PC-3 (cell line): ENCODE measurements around the gene MTHFR. TPM values are rescaled to one million over a fixed set of nuclear protein-coding genes. Genes with fewer than 3 reads are reported as not detected.

Source experiments
- ATAC-seq: fragments of 200-7000 bp; cut with Tn5 transposase; 2 replicates; pipeline ENCODE4 v1.9.1; 2020; ENCODE audit warnings: mild to moderate bottlenecking, moderate library complexity
- BruUV-seq: library from RNA; stranded (reverse); fragments of 400-500 nt; replicated peaks from 2 replicates; lab custom pipeline; 2021; lab: Mats Ljungman, UMichigan
- CTCF ChIA-PET: fragments of 300-600 bp; sonication (Branson Sonifier 250); formaldehyde crosslinking; loops from one replicate; lab custom pipeline; 2022; ENCODE audit warnings: antibody characterized with exemption; lab: Charles Lee
- POLR2A ChIA-PET: fragments of 300-600 bp; sonication (Branson Sonifier 250); formaldehyde crosslinking; loops from one replicate; lab custom pipeline; 2022; ENCODE audit warnings: antibody characterized with exemption; ENCODE audit not compliant: unreplicated experiment; lab: Charles Lee
- DNase-seq: peaks from one replicate; pipeline ENCODE4 v3.0.0-alpha.2; 2015
- H2AFZ ChIP-seq: fragments of 300-600 bp; sonication (generic); 2 replicates; pipeline ENCODE4 v1.6.0; 2016; ENCODE audit warnings: antibody characterized with exemption, low read length
- H3F3A ChIP-seq: fragments of 300-600 bp; sonication (generic); one replicate; pipeline ENCODE4 v1.6.0; 2017; ENCODE audit warnings: antibody characterized with exemption, low read length, control low read depth, mild to moderate bottlenecking; ENCODE audit not compliant: unreplicated experiment
- H3K27ac ChIP-seq: fragments of 300-600 bp; sonication (generic); 2 replicates; pipeline ENCODE4 v1.5.1; 2016; ENCODE audit warnings: mild to moderate bottlenecking, low read length
- H3K27me3 ChIP-seq: fragments of 300-600 bp; sonication (generic); 2 replicates; pipeline ENCODE4 v1.6.1; 2016; ENCODE audit warnings: low read length, mixed read lengths
- H3K36me3 ChIP-seq: fragments of 300-600 bp; sonication (generic); 2 replicates; pipeline ENCODE4 v1.6.1; 2016; ENCODE audit warnings: low read depth, mixed run types, low read length, mixed read lengths
- H3K4me1 ChIP-seq: fragments of 300-600 bp; sonication (generic); 2 replicates; pipeline ENCODE4 v1.5.1; 2016; ENCODE audit warnings: low read length; ENCODE audit not compliant: insufficient read depth
- H3K4me2 ChIP-seq: fragments of 300-600 bp; sonication (generic); 2 replicates; pipeline ENCODE4 v1.6.0; 2016; ENCODE audit warnings: low read length
- H3K4me3 ChIP-seq: fragments of 300-600 bp; sonication (generic); 2 replicates; pipeline ENCODE4 v1.5.1; 2016; ENCODE audit warnings: mild to moderate bottlenecking, low read length, mixed read lengths
- H3K79me2 ChIP-seq: fragments of 300-600 bp; sonication (generic); 2 replicates; pipeline ENCODE4 v1.6.1; 2017; ENCODE audit warnings: low read length, mixed read lengths
- H3K9ac ChIP-seq: fragments of 300-600 bp; sonication (generic); 2 replicates; pipeline ENCODE4 v1.6.0; 2016; ENCODE audit warnings: mild to moderate bottlenecking, low read length
- H3K9me2 ChIP-seq: fragments of 300-600 bp; sonication (generic); replicated peaks from 2 replicates; pipeline ENCODE4 v1.6.1; 2016; ENCODE audit warnings: mixed run types, low read length, mixed read lengths
- H3K9me3 ChIP-seq: fragments of 300-600 bp; sonication (generic); 2 replicates; pipeline ENCODE4 v1.6.1; 2016; ENCODE audit warnings: low read length, mixed read lengths
- H4K20me1 ChIP-seq: fragments of 300-600 bp; sonication (generic); 2 replicates; pipeline ENCODE4 v1.6.1; 2016; ENCODE audit warnings: low read length, mixed read lengths
- CTCF ChIP-seq: fragments of 300-600 bp; sonication (generic); conservative IDR thresholded peaks from 2 replicates; pipeline ENCODE4 v1.5.1; 2017; ENCODE audit warnings: antibody characterized with exemption, low read depth, mild to moderate bottlenecking, low read length
- EZH2 ChIP-seq: fragments of 300-600 bp; sonication (generic); IDR thresholded peaks from one replicate; pipeline ENCODE4 v1.6.1; 2017; ENCODE audit warnings: antibody characterized with exemption, mild to moderate bottlenecking, low read length; ENCODE audit not compliant: unreplicated experiment
- EZH2phosphoT487 ChIP-seq: fragments of 300-600 bp; sonication (generic); IDR thresholded peaks from 2 replicates; pipeline ENCODE4 v1.6.1; 2018; ENCODE audit warnings: mild to moderate bottlenecking, antibody characterized with exemption, low read length, borderline replicate concordance
- intact Hi-C: fragments of 100-400 bp; cut with micrococcal nuclease; formaldehyde crosslinking; loops from 2 replicates; pipeline ENCODE4 v1.9.0; 2023
- total RNA-seq: library from RNA; depleted of rRNA; stranded (reverse); fragments of >200 nt; gene quantifications from 2 replicates; pipeline ENCODE4 v1.2.3, GENCODE V29; 2014

The MTHFR gene
- total RNA-seq, 1 experiment from 2014 or later, result 13.2 TPM

- H4K20me1 ChIP-seq, result no peaks in the 10 kb centered on the region
- ATAC-seq, result no peak
- H3F3A ChIP-seq, result no peaks in the 10 kb centered on the region
- no peak for DNase-seq
- H3K27ac ChIP-seq, result no peak overlapping the region
- no peaks in the 10 kb centered on the region for H3K9me2 ChIP-seq
- H3K36me3 ChIP-seq, result no peaks in the 10 kb centered on the region
- H3K4me3 ChIP-seq, result no peak overlapping the region
- intact Hi-C loops, result no loop called here
- peak overlapping the region; percentile 40; the same call in 1 of the 2 replicates for H2AFZ ChIP-seq
- no peaks in the 10 kb centered on the region for H3K27me3 ChIP-seq
- no peaks in the 10 kb centered on the region for H3K9me3 ChIP-seq
- H3K79me2 ChIP-seq, result no peaks in the 10 kb centered on the region
- H3K4me2 ChIP-seq, result peak overlapping the region; percentile 33
- no TSS peak for BruUV-seq
- CTCF ChIA-PET, result interaction anchor here (0.5 to 0.9 kb wide), 4 partner anchors 15 to 79 kb away, joined by 3 to 4 read pairs (median 3); partner anchors contain the start of gene CLCN6
- H3K9ac ChIP-seq, result no peak overlapping the region
- H3K4me1 ChIP-seq, result peaks cover 10% of the 10 kb centered on the region; the same call in 1 of the 2 replicates
- TF ChIP-seq EZH2phosphoT487, result no peak
- TF ChIP-seq CTCF, result no peak
- TF ChIP-seq EZH2, result no peak
- POLR2A ChIA-PET, result no interaction called here
Measured at GRCh38 chr1:11784256-11784992, 21.3 kb downstream of the MTHFR start.

- ATAC-seq, result no peak
- CTCF ChIA-PET, result no interaction called here
Measured at GRCh38 chr1:11783556-11783955, 22.2 kb downstream of the MTHFR start.

More at GRCh38 chr1:11783556-11783955, 22.2 kb downstream of the MTHFR start:
- Histone ChIP-seq H3K9ac (no peak overlapping the region), H3K9me2 (no peaks in the 10 kb centered on the region), H3K36me3 (no peaks in the 10 kb centered on the region), H3K9me3 (no peaks in the 10 kb centered on the region), H3K27ac (no peak overlapping the region), H3K4me2 (no peak overlapping the region), H4K20me1 (no peaks in the 10 kb centered on the region), H3K4me1 (peaks cover 10% of the 10 kb centered on the region; the same call in 1 of the 2 replicates), H3K4me3 (no peak overlapping the region), H3F3A (no peaks in the 10 kb centered on the region), H3K27me3 (no peaks in the 10 kb centered on the region), H2AFZ (no peak overlapping the region), H3K79me2 (no peaks in the 10 kb centered on the region)
- POLR2A ChIA-PET, result no interaction called here
- DNase-seq, result no peak
- BruUV-seq, result no TSS peak
- intact Hi-C loops, result no loop called here
- TF ChIP-seq CTCF, result no peak
- no peak for TF ChIP-seq EZH2
- no peak for TF ChIP-seq EZH2phosphoT487
